Endothelial cell of umbilical vein (primary cell): ENCODE results near the gene MMP28. TPM values are rescaled to one million over a fixed set of nuclear protein-coding genes. Genes with fewer than 3 reads are reported as not detected.

Experiments used
- BruUV-seq: library from RNA; stranded (reverse); fragments of 400-500 nt; replicated peaks from 2 replicates; lab custom pipeline; 2021; lab: Mats Ljungman, UMichigan
- CTCF ChIA-PET: fragments of 300-600, 350-600 bp; sonication (Branson Sonifier 250); formaldehyde crosslinking; loops from one replicate; lab custom pipeline; 2021; ENCODE audit warnings: antibody characterized with exemption, inconsistent platforms; lab: Charles Lee
- POLR2A ChIA-PET: fragments of 300-600, 350-600 bp; sonication (Branson Sonifier 250); formaldehyde crosslinking; loops from one replicate; lab custom pipeline; 2021; ENCODE audit warnings: antibody characterized with exemption, inconsistent platforms; lab: Charles Lee
- DNase-seq: peaks from one replicate; pipeline ENCODE4 v3.0.0-alpha.2; 2011; ENCODE audit warnings: low read depth, low spot score
- FAIRE-seq: peaks from 2 replicates; lab custom pipeline; 2011; peaks lifted over from hg19 to GRCh38; lab: Jason Lieb, UNC
- H2AFZ ChIP-seq: 2 replicates; pipeline ENCODE4 v1.6.0; 2012; ENCODE audit warnings: low read depth, low read length, control low read depth, inconsistent platforms
- H3K27ac ChIP-seq: 2 replicates; pipeline ENCODE4 v1.5.1; 2011; ENCODE audit warnings: low read depth, mild to moderate bottlenecking, control low read depth, low read length, moderate library complexity; ENCODE audit not compliant: insufficient read depth
- H3K27me3 ChIP-seq, 2 experiments: 2 replicates each; pipeline versions ENCODE4 v1.6.0 to v1.6.1; 2011; ENCODE audit warnings: low read length in 2 of 2, mixed read lengths in 1 of 2; ENCODE audit not compliant: control insufficient read depth in 2 of 2, insufficient read depth in 2 of 2
- H3K36me3 ChIP-seq, 2 experiments: 2 replicates in 1 of 2; 3 replicates in 1 of 2; pipeline ENCODE4 v1.5.1; 2011; ENCODE audit warnings: low read length in 2 of 2, mild to moderate bottlenecking in 1 of 2, moderate library complexity in 1 of 2; ENCODE audit not compliant: control insufficient read depth in 2 of 2, insufficient read depth in 2 of 2; ENCODE audit errors: extremely low read depth in 1 of 2
- H3K4me1 ChIP-seq: 3 replicates; pipeline ENCODE4 v1.5.1; 2011; ENCODE audit warnings: mild to moderate bottlenecking, low read length; ENCODE audit not compliant: control insufficient read depth, insufficient read depth; ENCODE audit errors: extremely low read depth
- H3K4me2 ChIP-seq: 2 replicates; pipeline ENCODE4 v1.6.1; 2011; ENCODE audit warnings: low read length, control low read depth, mixed read lengths; ENCODE audit not compliant: insufficient read depth
- H3K4me3 ChIP-seq, 3 experiments: fragments of 200-600 bp in 1 of 3; sonication (generic), shearing (Covaris generic) in 1 of 3; replicated peaks in 1 of 3; 2 replicates each; pipeline ENCODE4 v1.5.1; 2011 to 2016; ENCODE audit warnings: control low read depth in 3 of 3, low read length in 3 of 3, mild to moderate bottlenecking in 2 of 3, inconsistent platforms in 1 of 3, low read depth in 1 of 3, moderate library complexity in 1 of 3; ENCODE audit not compliant: insufficient read depth in 1 of 3
- H3K79me2 ChIP-seq: 2 replicates; pipeline ENCODE4 v1.6.0; 2012; ENCODE audit warnings: low read length, inconsistent platforms; ENCODE audit not compliant: control insufficient read depth, insufficient read depth
- H3K9ac ChIP-seq: replicated peaks from 2 replicates; pipeline ENCODE3; 2011; ENCODE audit warnings: low read length, control low read depth; ENCODE audit not compliant: insufficient read depth; ENCODE audit errors: extremely low read depth
- H3K9me1 ChIP-seq: replicated peaks from 3 replicates; pipeline ENCODE4 v1.6.0; 2011; ENCODE audit warnings: mild to moderate bottlenecking, low read length; ENCODE audit not compliant: control insufficient read depth, insufficient read depth; ENCODE audit errors: extremely low read depth
- H3K9me3 ChIP-seq: replicated peaks from 2 replicates; pipeline ENCODE4 v1.5.1; 2012; ENCODE audit warnings: low read length, inconsistent platforms; ENCODE audit not compliant: control insufficient read depth, insufficient read depth
- H4K20me1 ChIP-seq: replicated peaks from 2 replicates; pipeline ENCODE3; 2011; ENCODE audit warnings: mild to moderate bottlenecking, low read length; ENCODE audit not compliant: control insufficient read depth, insufficient read depth; ENCODE audit errors: extremely low read depth
- CTCF ChIP-seq, 2 donors: IDR thresholded peaks; 1 replicate in 1 of 2; 2 replicates in 1 of 2; pipeline ENCODE4 v1.5.1; 2011; ENCODE audit warnings: low read length in 2 of 2, mild to moderate bottlenecking in 2 of 2, moderate library complexity in 2 of 2, control low read depth in 1 of 2, inconsistent platforms in 1 of 2, low read depth in 1 of 2; ENCODE audit not compliant: insufficient read depth in 1 of 2; ENCODE audit errors: extremely low read depth in 1 of 2
- GATA2 ChIP-seq: IDR thresholded peaks from 2 replicates; pipeline ENCODE4 v1.7.0; 2011; ENCODE audit warnings: low read depth, mild to moderate bottlenecking, moderate library complexity, mixed read lengths, low read length; ENCODE audit not compliant: insufficient read length, insufficient read depth
- MAX ChIP-seq: IDR thresholded peaks from 2 replicates; pipeline ENCODE4 v1.6.1; 2011; ENCODE audit not compliant: insufficient read depth, insufficient read length
- POLR2A ChIP-seq: IDR thresholded peaks from 2 replicates; pipeline ENCODE4 v1.6.1; 2012; ENCODE audit warnings: low read depth, mild to moderate bottlenecking, control low read depth, low read length
- POLR2AphosphoS5 ChIP-seq: IDR thresholded peaks from 2 replicates; pipeline ENCODE4 v1.6.1; 2012; ENCODE audit warnings: low read depth, mild to moderate bottlenecking, control low read depth, low read length, moderate library complexity; ENCODE audit not compliant: insufficient read depth
- dilution Hi-C: fragments of 300-500 bp; cut with MboI; formaldehyde crosslinking; loops from one replicate; pipeline ENCODE4 v1.15.0; 2019; ENCODE audit warnings: low sequenced_read_pairs; ENCODE audit not compliant: extremely low pct_ligation_motif_present
- intact Hi-C: fragments of 100-400 bp; cut with micrococcal nuclease; formaldehyde crosslinking; loops from one replicate; pipeline ENCODE4 v1.10.0; 2022
- polyA plus RNA-seq, 4 experiments: library from polyadenylated mRNA; depleted of rRNA in 3 of 4; stranded (reverse) in 3 of 4; unstranded in 1 of 4; fragments of >200 nt; gene quantifications; 2 replicates each; pipeline versions ENCODE4 v1.2.1 to v1.2.3, GENCODE V29; 2011 to 2012; ENCODE audit warnings: missing spikeins in 1 of 4
- total RNA-seq: library from RNA; stranded (reverse); gene quantifications from 2 replicates; pipeline ENCODE4 v1.2.3, GENCODE V29; 2021

Gene MMP28
- total and polyA plus RNA-seq, 2 donors (not counting 3 experiments of a cell fraction or from before 2014, with no cell fraction given) = 6.1 to 7.1 TPM

- intact Hi-C loops (loop anchor here (1.0 to 10.0 kb wide), 7 partner anchors 8 to 848 kb away; partner anchors contain the start of genes CCT6B, SLFN11, SLFN12 and SLFN5), dilution Hi-C loops (no loop called here)
- H3K4me1 ChIP-seq = peaks cover 35% of the 10 kb centered on the region
- peak within 1 kb of the TSS; percentile 93 for H3K4me2 ChIP-seq
- peaks cover 7% of the 10 kb centered on the region for H4K20me1 ChIP-seq
- H3K9me3 ChIP-seq = no peaks in the 10 kb centered on the region
- CTCF ChIA-PET = interaction anchor here (0.6 to 11.8 kb wide), 18 partner anchors 8 to 674 kb away, joined by 3 to 453 read pairs (median 4); no protein-coding TSS in a partner anchor
- DNase-seq (peak; percentile 98), FAIRE-seq (no peak)
- peak within 1 kb of the TSS; percentile 90 for H3K27ac ChIP-seq
- no TSS peak for BruUV-seq
- H3K36me3 ChIP-seq = no peaks in the 10 kb centered on the region
- TF ChIP-seq POLR2A (peak; percentile 98), MAX (no peak), GATA2 (no peak), POLR2AphosphoS5 (peak; percentile 99), CTCF (IDR thresholded peaks at IDR 0.05; ENCODE audit: extremely low read depth in 1 of 2, insufficient read depth in 1 of 2, low read depth in 1 of 2, low read length in 2 of 2) (peak; percentile 77 to 85)
- POLR2A ChIA-PET = interaction anchor here (0.6 to 2.7 kb wide), 10 partner anchors 9 to 639 kb away, joined by 3 to 39 read pairs (median 5); no protein-coding TSS in a partner anchor
- no peaks in the 10 kb centered on the region for H3K9me1 ChIP-seq
- no peaks in the 10 kb centered on the region for H3K27me3 ChIP-seq
- peak within 1 kb of the TSS; percentile 73 for H2AFZ ChIP-seq
- peak within 1 kb of the TSS; percentile 56 to 96 (median 81) for H3K4me3 ChIP-seq
- peaks cover 49% of the 10 kb centered on the region for H3K79me2 ChIP-seq
- H3K9ac ChIP-seq = peak within 1 kb of the TSS; percentile 93
Observed at GRCh38 chr17:35808962-35809854, 13.8 kb upstream of the MMP28 start, which contains the start of gene TAF15. TAF15 (plus strand) TSS chr17:35809484; CDS start chr17:35809570, 86 bp downstream.
